BLaER1 (cell line): ENCODE measurements around the gene CCT5.
"Not testable (repeated sequence)": the region's sequence is repeated elsewhere in the genome, so short reads cannot be mapped to it uniquely, and the experiment has no call there.

Source experiments
- H3K27ac ChIP-seq: shearing (Covaris generic); formaldehyde crosslinking; 2 replicates; pipeline ENCODE4 v1.8.1; 2022
- H3K27me3 ChIP-seq: shearing (Covaris generic); formaldehyde crosslinking; 2 replicates; pipeline ENCODE4 v1.8.1; 2022
- H3K36me3 ChIP-seq: shearing (Covaris generic); formaldehyde crosslinking; 2 replicates; pipeline ENCODE4 v1.8.1; 2022
- H3K4me1 ChIP-seq: shearing (Covaris generic); formaldehyde crosslinking; 2 replicates; pipeline ENCODE4 v1.8.1; 2022
- H3K4me2 ChIP-seq: shearing (Covaris generic); formaldehyde crosslinking; 2 replicates; pipeline ENCODE4 v1.8.1; 2022
- H3K4me3 ChIP-seq: shearing (Covaris generic); formaldehyde crosslinking; 2 replicates; pipeline ENCODE4 v1.8.1; 2022
- H3K9ac ChIP-seq: shearing (Covaris generic); formaldehyde crosslinking; 2 replicates; pipeline ENCODE4 v1.8.1; 2022
- H3K9me3 ChIP-seq: shearing (Covaris generic); formaldehyde crosslinking; 2 replicates; pipeline ENCODE4 v1.8.1; 2022
- H4K20me1 ChIP-seq: shearing (Covaris generic); formaldehyde crosslinking; 2 replicates; pipeline ENCODE4 v1.8.1; 2022
- Cebpa-rat ChIP-seq: shearing (Covaris generic); IDR thresholded peaks from 2 replicates; pipeline ENCODE4 v1.8.1; 2022

CCT5 gene

GRCh38 chr5:10283927-10284635 lies 34.0 kb downstream of the CCT5 start:
- H3K36me3 ChIP-seq: no peaks in the 10 kb centered on the region
- H3K4me2 ChIP-seq: no peak overlapping the region
- H4K20me1 ChIP-seq: no peaks in the 10 kb centered on the region
- no peaks in the 10 kb centered on the region for H3K9me3 ChIP-seq
- TF ChIP-seq Cebpa-rat: no peak
- H3K27me3 ChIP-seq: no peaks in the 10 kb centered on the region
- peaks cover 23% of the 10 kb centered on the region for H3K4me1 ChIP-seq
- no peak overlapping the region for H3K27ac ChIP-seq
- no peak overlapping the region for H3K9ac ChIP-seq
- no peak overlapping the region for H3K4me3 ChIP-seq

- H4K20me1 ChIP-seq, H3K9ac ChIP-seq, H3K9me3 ChIP-seq, H3K4me3 ChIP-seq, H3K27ac ChIP-seq, H3K36me3 ChIP-seq, H3K4me2 ChIP-seq, H3K27me3 ChIP-seq: not testable (repeated sequence)
- H3K4me1 ChIP-seq: peaks cover 35% of the 10 kb centered on the region
Observed at GRCh38 chr5:10285362-10285761, 35.3 kb downstream of the CCT5 start.

- peaks cover 35% of the 10 kb centered on the region for H3K4me1 ChIP-seq
- H3K9me3 ChIP-seq: no peaks in the 10 kb centered on the region
- H3K9ac ChIP-seq: no peak overlapping the region
- H3K4me2 ChIP-seq: no peak overlapping the region
- no peak overlapping the region for H3K4me3 ChIP-seq
- no peaks in the 10 kb centered on the region for H3K36me3 ChIP-seq
- H3K27ac ChIP-seq: no peak overlapping the region
- H4K20me1 ChIP-seq: no peaks in the 10 kb centered on the region
- no peak for TF ChIP-seq Cebpa-rat
- no peaks in the 10 kb centered on the region for H3K27me3 ChIP-seq
Observed at GRCh38 chr5:10286162-10286861, 36.2 kb downstream of the CCT5 start.

- no peak for TF ChIP-seq Cebpa-rat
- no peaks in the 10 kb centered on the region for H3K27me3 ChIP-seq
- H3K4me3 ChIP-seq: no peak overlapping the region
- H3K9ac ChIP-seq: no peak overlapping the region
- H3K4me2 ChIP-seq: no peak overlapping the region
- H3K4me1 ChIP-seq: peaks cover 35% of the 10 kb centered on the region
- H3K9me3 ChIP-seq: no peaks in the 10 kb centered on the region
- no peaks in the 10 kb centered on the region for H3K36me3 ChIP-seq
- H4K20me1 ChIP-seq: no peaks in the 10 kb centered on the region
- H3K27ac ChIP-seq: no peak overlapping the region
Observed at GRCh38 chr5:10286862-10287227, 36.8 kb downstream of the CCT5 start.

- Histone ChIP-seq H3K36me3 (no peaks in the 10 kb centered on the region), H4K20me1 (no peaks in the 10 kb centered on the region), H3K9ac (peak overlapping the region; percentile 40; the same call in 1 of the 2 replicates), H3K27me3 (no peaks in the 10 kb centered on the region), H3K27ac (peak overlapping the region; percentile 69; the same call in 1 of the 2 replicates), H3K4me3 (peak overlapping the region; percentile 35), H3K4me1 (peaks cover 33% of the 10 kb centered on the region), H3K4me2 (peak overlapping the region; percentile 89), H3K9me3 (no peaks in the 10 kb centered on the region)
- peak; percentile 64; the same call in 1 of the 2 replicates for TF ChIP-seq Cebpa-rat
Observed at GRCh38 chr5:10288592-10289219, 38.6 kb downstream of the CCT5 start.

GRCh38 chr5:10289353-10289752 lies 39.3 kb downstream of the CCT5 start:
- Histone ChIP-seq H3K9me3 (no peaks in the 10 kb centered on the region), H3K4me2 (peak overlapping the region; percentile 89), H3K27ac (peak overlapping the region; percentile 69; the same call in 1 of the 2 replicates), H3K4me1 (peaks cover 27% of the 10 kb centered on the region), H3K4me3 (no peak overlapping the region), H3K27me3 (no peaks in the 10 kb centered on the region), H3K9ac (no peak overlapping the region; the same call in 1 of the 2 replicates), H3K36me3 (no peaks in the 10 kb centered on the region), H4K20me1 (no peaks in the 10 kb centered on the region)
- TF ChIP-seq Cebpa-rat: no peak

GRCh38 chr5:10289991-10290390 lies 39.9 kb downstream of the CCT5 start:
- TF ChIP-seq Cebpa-rat: no peak
- no peak overlapping the region for H3K4me3 ChIP-seq
- H3K9me3 ChIP-seq: no peaks in the 10 kb centered on the region
- no peak overlapping the region for H3K9ac ChIP-seq
- no peaks in the 10 kb centered on the region for H3K27me3 ChIP-seq
- no peaks in the 10 kb centered on the region for H3K36me3 ChIP-seq
- no peaks in the 10 kb centered on the region for H4K20me1 ChIP-seq
- H3K27ac ChIP-seq: no peak overlapping the region; the same call in 1 of the 2 replicates
- H3K4me1 ChIP-seq: peaks cover 27% of the 10 kb centered on the region
- peak overlapping the region; percentile 17 for H3K4me2 ChIP-seq

GRCh38 chr5:10290438-10290837 lies 40.4 kb downstream of the CCT5 start:
- H3K36me3 ChIP-seq: no peaks in the 10 kb centered on the region
- no peak overlapping the region for H3K4me2 ChIP-seq
- H4K20me1 ChIP-seq: no peaks in the 10 kb centered on the region
- H3K27ac ChIP-seq: no peak overlapping the region
- no peak overlapping the region for H3K9ac ChIP-seq
- no peak for TF ChIP-seq Cebpa-rat
- no peaks in the 10 kb centered on the region for H3K9me3 ChIP-seq
- peaks cover 27% of the 10 kb centered on the region for H3K4me1 ChIP-seq
- no peaks in the 10 kb centered on the region for H3K27me3 ChIP-seq
- no peak overlapping the region for H3K4me3 ChIP-seq

- Histone ChIP-seq H3K4me2 (no peak overlapping the region), H3K36me3 (no peaks in the 10 kb centered on the region), H3K4me3 (no peak overlapping the region), H3K4me1 (peaks cover 27% of the 10 kb centered on the region), H3K27ac (no peak overlapping the region), H4K20me1 (no peaks in the 10 kb centered on the region), H3K9ac (no peak overlapping the region), H3K9me3 (no peaks in the 10 kb centered on the region), H3K27me3 (no peaks in the 10 kb centered on the region)
- no peak for TF ChIP-seq Cebpa-rat
Observed at GRCh38 chr5:10291692-10292339, 41.7 kb downstream of the CCT5 start.
